A549 (cell line): Measurements from ENCODE around the gene MSRB3.

Source experiments
- EP300 ChIP-seq, 2 experiments: fragments of >200 bp; sonication (Bioruptor Twin); formaldehyde crosslinking; IDR thresholded peaks; 2 replicates in 1 of 2; 3 replicates in 1 of 2; pipeline ENCODE4 v1.6.1; 2016 to 2017
- PHF8 ChIP-seq: fragments of 200-600 bp; sonication (generic); IDR thresholded peaks from 2 replicates; pipeline ENCODE4 v1.6.1; 2016; ENCODE audit warnings: low read depth, mild to moderate bottlenecking, antibody characterized with exemption, moderate library complexity, borderline replicate concordance
- POLR2AphosphoS2 ChIP-seq: conservative IDR thresholded peaks from 2 replicates; pipeline ENCODE4 v1.6.1; 2012; ENCODE audit warnings: low read length, improper control_type of control experiment, inconsistent platforms
- TF ChIP-seq, protein P1 (sequence below): fragments of >200 bp; sonication (Bioruptor Twin); formaldehyde crosslinking; IDR thresholded peaks from 3 replicates; pipeline ENCODE4 v1.5.1; 2016
- TF ChIP-seq, protein P2 (sequence below): fragments of 450-650 bp; IDR thresholded peaks from 2 replicates; pipeline ENCODE4 v1.6.1; 2014; ENCODE audit warnings: antibody characterized with exemption

DNA sequence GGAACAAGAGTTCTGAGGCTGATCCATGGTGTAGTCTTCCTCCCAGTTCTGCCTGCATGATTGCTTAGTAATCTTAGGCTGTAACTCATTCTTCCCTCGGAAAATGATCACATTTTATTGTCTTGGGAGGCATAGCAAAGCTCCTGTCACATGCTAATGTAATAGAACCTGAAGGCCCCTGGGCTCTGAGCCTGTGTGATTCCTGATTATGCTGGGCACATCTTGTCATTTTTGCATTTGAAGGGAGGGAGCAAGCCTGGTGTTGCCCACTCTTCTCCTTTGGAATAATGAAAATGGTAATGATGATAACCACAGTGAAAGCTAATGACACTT lies 215.4 kb downstream of the MSRB3 start:
- TF ChIP-seq, protein P1, sequence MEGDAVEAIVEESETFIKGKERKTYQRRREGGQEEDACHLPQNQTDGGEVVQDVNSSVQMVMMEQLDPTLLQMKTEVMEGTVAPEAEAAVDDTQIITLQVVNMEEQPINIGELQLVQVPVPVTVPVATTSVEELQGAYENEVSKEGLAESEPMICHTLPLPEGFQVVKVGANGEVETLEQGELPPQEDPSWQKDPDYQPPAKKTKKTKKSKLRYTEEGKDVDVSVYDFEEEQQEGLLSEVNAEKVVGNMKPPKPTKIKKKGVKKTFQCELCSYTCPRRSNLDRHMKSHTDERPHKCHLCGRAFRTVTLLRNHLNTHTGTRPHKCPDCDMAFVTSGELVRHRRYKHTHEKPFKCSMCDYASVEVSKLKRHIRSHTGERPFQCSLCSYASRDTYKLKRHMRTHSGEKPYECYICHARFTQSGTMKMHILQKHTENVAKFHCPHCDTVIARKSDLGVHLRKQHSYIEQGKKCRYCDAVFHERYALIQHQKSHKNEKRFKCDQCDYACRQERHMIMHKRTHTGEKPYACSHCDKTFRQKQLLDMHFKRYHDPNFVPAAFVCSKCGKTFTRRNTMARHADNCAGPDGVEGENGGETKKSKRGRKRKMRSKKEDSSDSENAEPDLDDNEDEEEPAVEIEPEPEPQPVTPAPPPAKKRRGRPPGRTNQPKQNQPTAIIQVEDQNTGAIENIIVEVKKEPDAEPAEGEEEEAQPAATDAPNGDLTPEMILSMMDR: no peak
- TF ChIP-seq, protein P2, sequence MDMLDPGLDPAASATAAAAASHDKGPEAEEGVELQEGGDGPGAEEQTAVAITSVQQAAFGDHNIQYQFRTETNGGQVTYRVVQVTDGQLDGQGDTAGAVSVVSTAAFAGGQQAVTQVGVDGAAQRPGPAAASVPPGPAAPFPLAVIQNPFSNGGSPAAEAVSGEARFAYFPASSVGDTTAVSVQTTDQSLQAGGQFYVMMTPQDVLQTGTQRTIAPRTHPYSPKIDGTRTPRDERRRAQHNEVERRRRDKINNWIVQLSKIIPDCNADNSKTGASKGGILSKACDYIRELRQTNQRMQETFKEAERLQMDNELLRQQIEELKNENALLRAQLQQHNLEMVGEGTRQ: no peak
- TF ChIP-seq PHF8 (no peak), POLR2AphosphoS2 (no peak), EP300 (IDR thresholded peaks at IDR 0.05) (no peak)
